H1 (cell line): ENCODE data around the gene B4GAT1. TPM values are rescaled to one million over a fixed set of nuclear protein-coding genes. Genes with fewer than 3 reads are reported as not detected.

Source experiments
- CTCF ChIA-PET: fragments of 300-600 bp; sonication (Branson Sonifier 250); formaldehyde crosslinking; loops from one replicate; lab custom pipeline; 2021; ENCODE audit not compliant: partially characterized antibody; lab: Charles Lee
- POLR2A ChIA-PET: fragments of 300-600 bp; sonication (Branson Sonifier 250); formaldehyde crosslinking; loops from one replicate; lab custom pipeline; 2021; ENCODE audit warnings: inconsistent platforms; ENCODE audit not compliant: partially characterized antibody; lab: Charles Lee
- DNase-seq, 2 experiments: peaks; one replicate each; pipeline versions ENCODE4 v3.0.0 to v3.0.0-alpha.2; 2010 to 2022; ENCODE audit warnings: low spot score in 2 of 2, low read depth in 1 of 2, mixed read lengths in 1 of 2
- FAIRE-seq: peaks from 2 replicates; lab custom pipeline; 2011; peaks lifted over from hg19 to GRCh38; lab: Jason Lieb, UNC
- H2AFZ ChIP-seq: 2 replicates; pipeline ENCODE4 v1.8.1; 2012; ENCODE audit warnings: low read length, inconsistent platforms
- H2AK5ac ChIP-seq: 2 replicates; pipeline ENCODE4 v1.6.1; 2013; ENCODE audit warnings: low read depth, low read length
- H2BK120ac ChIP-seq: replicated peaks from 2 replicates; pipeline ENCODE3; 2013; ENCODE audit warnings: low read depth, low read length, inconsistent platforms
- H2BK12ac ChIP-seq: 2 replicates; pipeline ENCODE4 v1.6.1; 2013; ENCODE audit warnings: low read depth, low read length
- H2BK15ac ChIP-seq: 2 replicates; pipeline ENCODE4 v1.6.1; 2013; ENCODE audit warnings: low read length
- H2BK20ac ChIP-seq: 2 replicates; pipeline ENCODE4 v1.6.1; 2013; ENCODE audit warnings: low read length
- H2BK5ac ChIP-seq: 2 replicates; pipeline ENCODE4 v1.6.1; 2013; ENCODE audit warnings: low read depth, low read length
- H3K14ac ChIP-seq: 2 replicates; pipeline ENCODE4 v1.6.1; 2013; ENCODE audit warnings: inconsistent platforms; ENCODE audit not compliant: insufficient read length
- H3K18ac ChIP-seq: 2 replicates; pipeline ENCODE4 v1.6.1; 2013; ENCODE audit warnings: low read length; ENCODE audit errors: extremely low read depth
- H3K23ac ChIP-seq: 2 replicates; pipeline ENCODE4 v1.6.1; 2013; ENCODE audit warnings: inconsistent platforms; ENCODE audit not compliant: insufficient read length
- H3K23me2 ChIP-seq: 2 replicates; pipeline ENCODE4 v1.6.1; 2013; ENCODE audit warnings: low read depth, low read length
- H3K27ac ChIP-seq: 2 replicates; pipeline ENCODE4 v1.6.1; 2011; ENCODE audit warnings: low read depth, low read length, inconsistent platforms
- H3K27me3 ChIP-seq, 4 experiments: replicated peaks in 1 of 4; 1 replicate in 1 of 4; 2 replicates in 3 of 4; pipeline versions ENCODE4 v1.6.1 to v1.8.1; 2011 to 2013; ENCODE audit warnings: low read length in 3 of 4, mild to moderate bottlenecking in 3 of 4, inconsistent platforms in 2 of 4, mixed read lengths in 2 of 4, moderate library complexity in 1 of 4; ENCODE audit not compliant: control insufficient read depth in 3 of 4, insufficient read depth in 3 of 4; ENCODE audit errors: extremely low read depth in 1 of 4
- H3K36me3 ChIP-seq, 4 experiments: 2 replicates each; pipeline versions ENCODE4 v1.6.1 to v1.8.1; 2011 to 2013; ENCODE audit warnings: mild to moderate bottlenecking in 4 of 4, low read length in 3 of 4, moderate library complexity in 2 of 4, control low read depth in 1 of 4, inconsistent platforms in 1 of 4; ENCODE audit not compliant: insufficient read depth in 4 of 4, control insufficient read depth in 2 of 4
- H3K4ac ChIP-seq: replicated peaks from 2 replicates; pipeline ENCODE3; 2013; ENCODE audit warnings: low read length, low read depth, mixed read lengths, inconsistent platforms; ENCODE audit not compliant: insufficient read length
- H3K4me1 ChIP-seq, 4 experiments: replicated peaks in 1 of 4; 1 replicate in 1 of 4; 2 replicates in 3 of 4; pipeline versions ENCODE4 v1.6.1 to v1.8.1; 2011 to 2013; ENCODE audit warnings: low read length in 3 of 4, inconsistent platforms in 2 of 4, mixed read lengths in 1 of 4; ENCODE audit not compliant: insufficient read depth in 4 of 4, control insufficient read depth in 3 of 4
- H3K4me2 ChIP-seq, 2 experiments: 2 replicates each; pipeline versions ENCODE4 v1.6.1 to v1.8.1; 2011 to 2013; ENCODE audit warnings: low read depth in 2 of 2, low read length in 2 of 2, control low read depth in 1 of 2, inconsistent platforms in 1 of 2, mild to moderate bottlenecking in 1 of 2; ENCODE audit not compliant: insufficient read depth in 1 of 2
- H3K4me3 ChIP-seq, 4 experiments: fragments of 200-600, 300-600 bp in 1 of 4; sonication (generic), shearing (Covaris generic), sonication (Bioruptor Twin) in 1 of 4; 2 replicates each; pipeline versions ENCODE4 v1.5.1 to v1.8.1; 2011 to 2016; ENCODE audit warnings: low read length in 4 of 4, low read depth in 3 of 4, control low read depth in 2 of 4, inconsistent platforms in 2 of 4, mild to moderate bottlenecking in 2 of 4, mixed read lengths in 1 of 4, moderate library complexity in 1 of 4; ENCODE audit not compliant: insufficient read depth in 2 of 4; ENCODE audit errors: extremely low read depth in 1 of 4
- H3K56ac ChIP-seq: replicated peaks from 2 replicates; pipeline ENCODE3; 2013; ENCODE audit warnings: low read depth, mild to moderate bottlenecking, mixed read lengths, low read length, inconsistent platforms; ENCODE audit not compliant: insufficient read length
- H3K79me1 ChIP-seq: 2 replicates; pipeline ENCODE4 v1.6.1; 2013; ENCODE audit warnings: low read depth, low read length, control low read depth
- H3K79me2 ChIP-seq, 2 experiments: 2 replicates each; pipeline versions ENCODE4 v1.6.1 to v1.8.1; 2012 to 2013; ENCODE audit warnings: low read length in 2 of 2, mild to moderate bottlenecking in 2 of 2, inconsistent platforms in 1 of 2; ENCODE audit not compliant: insufficient read depth in 2 of 2, control insufficient read depth in 1 of 2
- H3K9ac ChIP-seq, 4 experiments: replicated peaks in 1 of 4; 1 replicate in 1 of 4; 2 replicates in 3 of 4; pipeline versions ENCODE4 v1.6.1 to v1.8.1; 2011 to 2013; ENCODE audit warnings: low read depth in 3 of 4, low read length in 3 of 4, control low read depth in 2 of 4, mild to moderate bottlenecking in 2 of 4, moderate library complexity in 2 of 4, inconsistent platforms in 1 of 4; ENCODE audit errors: extremely low read depth in 1 of 4
- H3K9me3 ChIP-seq, 2 experiments: 2 replicates each; pipeline versions ENCODE4 v1.6.1 to v1.8.1; 2012 to 2013; ENCODE audit warnings: mild to moderate bottlenecking in 2 of 2, moderate library complexity in 2 of 2, control low read depth in 1 of 2, inconsistent platforms in 1 of 2, low read depth in 1 of 2, low read length in 1 of 2, mixed read lengths in 1 of 2; ENCODE audit not compliant: insufficient read depth in 2 of 2
- H4K20me1 ChIP-seq, 2 experiments: replicated peaks in 1 of 2; 2 replicates each; pipeline versions ENCODE3 to v1.8.1; 2011 to 2013; ENCODE audit warnings: inconsistent platforms in 2 of 2, low read length in 2 of 2, mild to moderate bottlenecking in 1 of 2; ENCODE audit not compliant: insufficient read depth in 2 of 2, control insufficient read depth in 1 of 2
- H4K5ac ChIP-seq: 2 replicates; pipeline ENCODE4 v1.6.1; 2013; ENCODE audit warnings: low read length, low read depth, mixed read lengths, inconsistent platforms; ENCODE audit not compliant: insufficient read length
- H4K8ac ChIP-seq: 2 replicates; pipeline ENCODE4 v1.8.0; 2013; ENCODE audit warnings: mild to moderate bottlenecking, moderate library complexity, low read length, inconsistent platforms; ENCODE audit not compliant: insufficient read depth; ENCODE audit errors: extremely low read depth
- H4K91ac ChIP-seq: replicated peaks from 2 replicates; pipeline ENCODE3; 2013; ENCODE audit warnings: low read length, mixed read lengths, inconsistent platforms; ENCODE audit not compliant: insufficient read length
- CEBPB ChIP-seq: IDR thresholded peaks from 2 replicates; pipeline ENCODE4 v1.6.1; 2012; ENCODE audit warnings: low read depth, low read length
- EZH2 ChIP-seq: fragments of 200-600 bp; sonication (generic); IDR thresholded peaks from 2 replicates; pipeline ENCODE4 v1.7.1; 2012; ENCODE audit warnings: low read depth, mild to moderate bottlenecking, moderate library complexity, low read length, inconsistent platforms; ENCODE audit not compliant: severe bottlenecking
- RAD21 ChIP-seq, 2 experiments: IDR thresholded peaks in 1 of 2; conservative IDR thresholded peaks in 1 of 2; 2 replicates each; pipeline ENCODE4 v1.6.1; 2011; ENCODE audit warnings: low read depth in 2 of 2, low read length in 2 of 2, improper control_type of control experiment in 1 of 2, inconsistent platforms in 1 of 2, mild to moderate bottlenecking in 1 of 2, moderate library complexity in 1 of 2
- RBBP5 ChIP-seq: IDR thresholded peaks from 2 replicates; pipeline ENCODE4 v1.7.1; 2012; ENCODE audit warnings: low read depth, mild to moderate bottlenecking, inconsistent platforms, low read length, moderate library complexity, borderline replicate concordance
- RFX5 ChIP-seq: IDR thresholded peaks from 2 replicates; pipeline ENCODE4 v1.6.1; 2011; ENCODE audit warnings: low read depth, low read length, improper control_type of control experiment, borderline replicate concordance
- SIX5 ChIP-seq: IDR thresholded peaks from 2 replicates; pipeline ENCODE4 v1.6.1; 2011; ENCODE audit warnings: mild to moderate bottlenecking, low read depth, low read length
- SP1 ChIP-seq: IDR thresholded peaks from 2 replicates; pipeline ENCODE4 v1.6.1; 2011; ENCODE audit warnings: low read depth, low read length
- TAF1 ChIP-seq: IDR thresholded peaks from 2 replicates; pipeline ENCODE4 v1.6.1; 2011; ENCODE audit warnings: mild to moderate bottlenecking, low read depth, low read length
- TBP ChIP-seq: IDR thresholded peaks from 2 replicates; pipeline ENCODE4 v1.6.1; 2011; ENCODE audit warnings: low read depth, low read length, improper control_type of control experiment
- TCF12 ChIP-seq: IDR thresholded peaks from 2 replicates; pipeline ENCODE4 v1.6.1; 2011; ENCODE audit warnings: low read depth, mild to moderate bottlenecking, low read length
- TEAD4 ChIP-seq: IDR thresholded peaks from 2 replicates; pipeline ENCODE4 v1.6.1; 2012; ENCODE audit warnings: low read depth, low read length, inconsistent platforms, mixed read lengths
- WGBS, 2 experiments: shearing (Covaris generic) in 1 of 2; methylation state at CpG; one replicate each; pipeline versions ENCODE4 v1.1.6 to v1.1.7; 2013 to 2015; ENCODE audit warnings: low lambda C conversion rate in 2 of 2, mixed read lengths in 2 of 2, inconsistent platforms in 1 of 2, low coverage in 1 of 2, missing lambda C conversion rate in 1 of 2; ENCODE audit not compliant: insufficient replicate concordance in 2 of 2, insufficient coverage in 1 of 2, insufficient read length in 1 of 2; ENCODE audit errors: extremely low coverage in 1 of 2, missing lambda C conversion rate in 1 of 2; 5-methylcytosine and 5-hydroxymethylcytosine counted together
- polyA plus RNA-seq, 7 experiments: library from polyadenylated mRNA; depleted of rRNA in 3 of 7; stranded (reverse) in 5 of 7; unstranded in 2 of 7; fragments of >200 nt in 5 of 7; fragments of 200-250 nt in 2 of 7; gene quantifications; 1 replicate in 5 of 7; 2 replicates in 1 of 7; 4 replicates in 1 of 7; pipeline versions ENCODE4 v1.2.1 to v1.2.3, GENCODE V29; 2011 to 2013; ENCODE audit warnings: missing spikeins in 2 of 7, mixed read lengths in 2 of 7
- total RNA-seq: library from RNA; stranded (reverse); fragmentation: NEBNext Ultra II Directional; extraction: Animal tissue kit (Norgen Biotek cat#: 25700); gene quantifications from 2 replicates; pipeline ENCODE4 v1.2.1, GENCODE V29; 2021
- TF ChIP-seq, protein P1 (sequence below): IDR thresholded peaks from 2 replicates; pipeline ENCODE4 v1.6.1; 2011; ENCODE audit warnings: low read length, improper control_type of control experiment

B4GAT1 gene
- total and polyA plus RNA-seq, 2 of the 8 experiments (the other 6 are each of a cell fraction or from before 2014, with no cell fraction given): 22.2 to 27.8 TPM

DNA sequence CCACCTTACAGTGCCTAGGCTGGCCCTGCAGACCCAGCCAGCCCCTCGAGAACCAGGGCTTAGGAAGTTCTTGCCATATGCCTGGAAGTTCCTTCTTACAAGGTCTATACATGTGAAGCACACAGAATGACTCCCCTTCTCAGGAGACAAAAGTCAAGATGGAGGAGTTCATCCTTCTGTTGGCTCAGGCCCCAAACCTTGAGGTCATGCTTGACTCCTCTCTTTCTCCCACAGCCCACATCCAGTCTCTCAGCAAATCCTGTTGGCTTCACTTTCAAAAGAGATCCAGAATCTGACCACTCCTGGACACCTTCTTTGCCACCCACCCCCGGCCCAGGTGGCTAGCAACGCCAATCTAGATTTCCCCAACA, 28.8 kb downstream of the B4GAT1 start:
- Histone ChIP-seq H4K5ac (no peak overlapping the region), H3K79me2 (no peaks in the 10 kb centered on the region), H3K27ac (no peak overlapping the region), H3K4me1 (peaks cover 9 to 27% (median 19%) of the 10 kb centered on the region in 4 experiments), H3K4ac (no peak overlapping the region), H3K23me2 (peaks cover 2% of the 10 kb centered on the region; the same call in 1 of the 2 replicates), H3K4me3 (no peak overlapping the region), H3K9ac (no peak overlapping the region), H3K9me3 (no peaks in the 10 kb centered on the region), H2AFZ (peak overlapping the region; percentile 51; the same call in 1 of the 2 replicates), H2BK120ac (peak overlapping the region; percentile 8), H3K23ac (no peak overlapping the region), H3K36me3 (no peaks in the 10 kb centered on the region), H3K14ac (no peak overlapping the region), H2BK5ac (peak overlapping the region; percentile 85; the same call in 1 of the 2 replicates), H3K18ac (peak overlapping the region; percentile 72; the same call in 1 of the 2 replicates), H2AK5ac (no peak overlapping the region), H2BK12ac (peak overlapping the region; percentile 98; the same call in 1 of the 2 replicates), H3K56ac (no peak overlapping the region), H3K27me3 (peaks cover 0 to 5% (median 0%) of the 10 kb centered on the region in 4 experiments; a peak in 3 of 7 replicates), H2BK15ac (peak overlapping the region; percentile 93; the same call in 1 of the 2 replicates), H2BK20ac (peak overlapping the region; percentile 4; the same call in 1 of the 2 replicates), H4K20me1 (no peaks in the 10 kb centered on the region), H3K79me1 (no peaks in the 10 kb centered on the region), H3K4me2 (no peak overlapping the region; a peak in 1 of 4 replicates), H4K91ac (no peak overlapping the region), H4K8ac (no peak overlapping the region)
- FAIRE-seq (no peak), DNase-seq (no peak)
- ChIA-PET CTCF (interaction anchor here (1.1 to 11.7 kb wide), 8 partner anchors 8 to 45 kb away, joined by 3 to 242 read pairs (median 4); partner anchors contain the start of gene RIN1), POLR2A (interaction anchor here (0.8 to 3.5 kb wide), 10 partner anchors 8 to 54 kb away, joined by 3 to 19 read pairs (median 5); partner anchors contain the start of gene BRMS1)
- WGBS, 2 experiments: 90% methylated on average over 2 of the region's 3 CpGs; no CpG with 5 or more reads in 1 of the 2 experiments
- TF ChIP-seq RBBP5: no peak
- no peak for TF ChIP-seq TEAD4
- no peak for TF ChIP-seq RAD21 (IDR thresholded peaks at IDR 0.05 in 1 of 2, conservative IDR thresholded peaks at IDR 0.05 in 1 of 2; ENCODE audit: low read depth in 2 of 2, low read length in 2 of 2)
- no peak for TF ChIP-seq TAF1
- TF ChIP-seq RFX5: no peak
- TF ChIP-seq, protein P1, sequence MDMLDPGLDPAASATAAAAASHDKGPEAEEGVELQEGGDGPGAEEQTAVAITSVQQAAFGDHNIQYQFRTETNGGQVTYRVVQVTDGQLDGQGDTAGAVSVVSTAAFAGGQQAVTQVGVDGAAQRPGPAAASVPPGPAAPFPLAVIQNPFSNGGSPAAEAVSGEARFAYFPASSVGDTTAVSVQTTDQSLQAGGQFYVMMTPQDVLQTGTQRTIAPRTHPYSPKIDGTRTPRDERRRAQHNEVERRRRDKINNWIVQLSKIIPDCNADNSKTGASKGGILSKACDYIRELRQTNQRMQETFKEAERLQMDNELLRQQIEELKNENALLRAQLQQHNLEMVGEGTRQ: no peak
- TF ChIP-seq TCF12: no peak
- TF ChIP-seq EZH2: no peak
- TF ChIP-seq SIX5: no peak
- TF ChIP-seq CEBPB: no peak
- TF ChIP-seq TBP: no peak
- TF ChIP-seq SP1: no peak
